KG1 (cell line): ENCODE data around the gene ITGAL.

Source experiments
- DNase-seq: peaks from one replicate; lab custom pipeline; 2025; lab: John Stamatoyannopoulos, UW

The ITGAL gene

GRCh38 chr16:30567160-30567990 lies 94.8 kb downstream of the ITGAL start:
- DNase-seq = no peak

DNA sequence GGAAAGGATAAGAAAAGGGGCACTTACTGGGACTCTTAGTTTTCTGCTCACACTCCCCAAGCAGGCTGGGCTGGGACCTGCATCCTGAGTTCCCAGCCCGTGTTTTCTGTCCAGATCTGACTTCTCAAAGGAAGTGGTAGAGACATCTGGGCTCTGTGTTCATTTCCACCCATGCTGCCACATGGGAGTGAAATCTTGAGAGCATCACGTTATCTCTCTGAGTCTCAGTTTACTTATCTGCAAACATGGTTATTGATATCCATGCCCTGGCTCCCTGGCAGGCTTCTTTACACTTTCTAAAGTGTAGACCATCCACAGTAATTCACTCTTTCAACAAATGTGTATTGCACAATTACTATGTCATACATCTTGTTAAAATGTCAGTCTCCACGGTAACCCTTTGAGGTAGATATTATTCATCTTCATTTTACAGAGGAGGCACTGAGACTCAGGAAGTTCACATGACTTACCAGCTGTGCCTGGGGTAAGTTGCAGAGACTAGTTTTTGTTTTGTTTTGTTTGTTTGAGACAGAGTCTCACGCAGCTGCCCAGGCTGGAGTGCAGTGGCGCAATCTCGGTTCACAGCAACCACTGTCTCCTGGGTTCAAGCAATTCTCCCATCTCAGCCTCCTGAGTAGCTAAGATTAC lies 95.6 kb downstream of the ITGAL start:
- no peak for DNase-seq

GRCh38 chr16:30569281-30569680 lies 96.7 kb downstream of the ITGAL start:
- no peak for DNase-seq

GRCh38 chr16:30569746-30570635 lies 97.4 kb downstream of the ITGAL start:
- no peak for DNase-seq

DNA sequence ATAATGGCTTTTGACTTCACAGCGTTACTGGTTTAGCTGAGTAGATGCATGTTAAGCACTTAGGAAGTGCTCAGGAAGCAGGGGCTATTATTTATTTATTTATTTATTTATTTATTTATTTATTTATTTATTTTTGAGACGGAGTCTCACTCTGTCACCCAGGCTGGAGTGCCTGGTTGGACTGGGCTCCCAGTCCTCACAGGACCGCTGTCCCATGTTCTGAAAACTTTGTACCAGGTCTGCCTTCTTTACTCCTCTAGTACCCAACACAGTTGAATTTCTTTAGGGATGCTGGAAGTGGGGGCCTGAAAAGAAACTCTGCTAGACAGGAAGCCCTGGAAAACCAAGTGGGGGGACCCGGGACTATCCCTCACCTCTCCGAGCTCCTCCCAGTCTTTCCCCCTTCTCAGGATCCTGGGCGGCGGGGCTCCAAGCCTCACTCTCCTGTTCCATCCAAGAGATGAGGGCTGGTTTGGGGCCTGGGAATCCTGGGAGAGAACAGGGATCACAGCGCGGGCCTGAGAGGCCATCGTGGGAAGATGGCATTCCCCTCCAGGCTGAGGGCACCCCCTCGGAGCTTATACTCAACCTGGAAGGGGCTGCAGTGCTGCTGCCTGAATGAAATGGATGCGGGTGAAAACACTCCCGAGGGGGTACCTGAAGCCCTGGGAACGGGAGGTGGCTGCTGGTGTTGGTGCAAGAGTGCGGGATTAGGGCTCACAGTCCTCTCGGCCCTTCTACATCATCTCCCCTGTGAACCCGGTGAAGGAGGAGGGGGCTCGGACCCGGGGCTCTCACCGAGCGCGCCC lies 98.3 kb downstream of the ITGAL start:
- DNase-seq = no peak

- peak; percentile 92 for DNase-seq
These were observed 99.1 kb downstream of the ITGAL start, which contains the start of gene ZNF688 for GRCh38 chr16:30571445-30572322. Gene ZNF688 (minus strand): TSS chr16:30571714. CDS start chr16:30571629, 85 bp downstream.
